GM13976 (cell line): ENCODE data around the gene SENP1.

ENCODE experiments used
- DNase-seq: peaks from one replicate; pipeline ENCODE4 v3.0.0; 2012; ENCODE audit warnings: low spot score
- CTCF ChIP-seq: IDR thresholded peaks from 2 replicates; pipeline ENCODE4 v1.5.1; 2012; ENCODE audit warnings: borderline replicate concordance, mild to moderate bottlenecking; ENCODE audit not compliant: insufficient read depth; ENCODE audit errors: extremely low read depth, missing control alignments, control extremely low read depth
- in situ Hi-C: fragments of 300-500 bp; cut with MboI; formaldehyde crosslinking; loops from one replicate; pipeline ENCODE4 v1.12.0; 2022; ENCODE audit warnings: low sequenced_read_pairs, mixed read lengths, inconsistent platforms; ENCODE audit not compliant: unreplicated experiment

Gene SENP1

DNA sequence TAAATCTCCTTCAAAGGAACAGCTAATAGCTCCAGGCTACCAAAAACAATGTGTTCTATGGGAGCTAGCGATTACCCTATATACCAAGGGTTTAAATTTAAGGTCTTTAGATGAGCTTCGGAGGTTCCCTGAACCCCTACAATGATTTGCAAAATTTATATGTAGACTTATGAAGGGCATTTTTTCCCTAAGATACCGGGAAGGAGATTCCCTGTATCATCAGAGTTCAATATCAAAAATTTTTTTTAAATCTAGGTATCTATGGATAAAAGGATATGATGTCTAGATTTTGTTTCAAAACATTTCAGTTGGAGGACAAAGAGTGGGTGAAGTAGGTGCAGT, 83.7 kb downstream of the SENP1 start:
- in situ Hi-C loops: no loop called here
- no peak for TF ChIP-seq CTCF
- DNase-seq: no peak

- no peak for TF ChIP-seq CTCF
- in situ Hi-C loops: no loop called here
- DNase-seq: no peak
Measured at GRCh38 chr12:48021485-48022179, 84.2 kb downstream of the SENP1 start.

DNA sequence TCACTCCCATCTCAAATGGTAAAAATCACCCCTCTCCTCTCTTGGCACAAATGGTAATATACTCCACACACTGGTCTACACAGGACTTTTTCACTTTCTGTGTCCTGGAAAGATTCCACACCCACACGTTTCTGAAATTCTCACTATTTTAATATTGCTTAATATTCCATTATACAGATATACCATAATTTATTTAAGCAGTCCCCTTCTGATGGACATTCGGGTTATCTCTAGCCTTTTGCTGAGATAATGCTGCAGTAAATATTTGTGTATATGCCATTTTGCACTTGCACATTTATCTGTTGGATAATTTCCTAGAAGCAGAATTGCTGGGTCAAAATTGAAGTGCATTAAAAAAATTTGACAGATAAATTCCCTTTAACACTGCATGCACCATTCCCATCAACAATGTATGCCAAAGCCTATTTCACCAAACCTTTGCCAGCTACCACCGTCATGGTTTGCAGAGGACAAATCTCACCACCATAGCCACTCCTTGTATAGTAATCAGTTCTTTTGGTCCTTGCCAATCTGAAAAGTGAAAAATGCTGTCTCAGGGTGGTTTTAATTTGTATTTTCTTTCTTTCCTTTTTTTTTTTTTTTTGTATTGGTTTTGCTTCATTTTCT, 86.1 kb downstream of the SENP1 start:
- no peak for DNase-seq
- in situ Hi-C loops: no loop called here
- TF ChIP-seq CTCF: no peak

- in situ Hi-C loops: no loop called here
- TF ChIP-seq CTCF: no peak
- DNase-seq: no peak
Measured at GRCh38 chr12:48018618-48018995, 87.3 kb downstream of the SENP1 start.

DNA sequence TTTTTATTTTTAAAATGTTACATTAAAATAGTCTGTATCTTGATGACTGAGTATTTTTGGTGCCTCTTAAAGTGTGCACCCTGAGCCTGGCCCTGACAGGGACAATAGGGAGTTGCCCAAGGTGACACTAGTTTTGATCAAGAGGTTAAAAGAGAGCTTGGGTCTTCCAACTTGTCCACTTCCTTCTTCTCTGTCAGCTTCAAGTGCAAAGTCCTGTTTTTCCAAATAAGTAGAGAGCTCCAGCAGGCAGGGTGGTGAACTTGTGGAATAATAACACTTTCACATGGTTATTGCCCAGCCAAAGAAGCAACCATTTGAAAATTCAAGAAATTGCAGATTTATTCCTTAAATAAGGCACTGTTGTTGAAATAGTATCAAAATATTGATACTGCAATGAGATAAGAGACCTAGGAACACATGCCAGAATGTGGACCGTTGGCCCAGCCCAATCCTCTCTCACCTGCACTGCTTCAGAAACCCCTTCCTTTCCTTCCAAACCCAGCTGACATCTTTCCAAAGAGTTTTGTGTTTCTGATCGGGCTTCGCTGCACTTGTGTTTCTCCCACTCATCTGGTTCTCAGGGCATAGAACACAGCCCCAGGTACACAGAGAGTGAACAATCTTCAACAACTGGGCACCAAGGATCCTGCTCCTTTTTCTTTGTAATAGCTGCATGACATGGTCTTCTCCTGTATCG, 87.8 kb downstream of the SENP1 start:
- TF ChIP-seq CTCF: no peak
- no peak for DNase-seq
- in situ Hi-C loops: no loop called here

DNA sequence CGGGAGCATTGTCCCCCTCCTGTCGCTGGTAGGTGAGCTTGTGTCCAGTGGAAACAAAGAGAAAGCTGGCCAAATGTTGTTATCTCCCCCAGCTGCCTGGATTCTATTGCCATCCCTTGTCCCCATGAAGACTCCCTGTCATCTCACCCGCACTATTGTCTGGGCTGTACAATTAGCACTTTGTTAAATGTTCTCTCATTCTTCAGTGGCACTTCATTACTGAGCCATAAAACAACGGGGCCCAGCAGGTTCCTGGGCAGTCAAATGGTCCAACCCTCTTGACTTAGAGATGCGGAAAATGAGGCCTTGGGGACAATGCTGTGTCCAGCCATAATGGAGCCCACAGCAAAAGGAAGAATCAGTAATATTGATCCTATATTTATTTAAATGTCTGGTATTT, 88.4 kb downstream of the SENP1 start:
- no peak for DNase-seq
- no peak for TF ChIP-seq CTCF
- in situ Hi-C loops: no loop called here
